Activated B cell treated with CpG ODN at 0.5 μM for 24 hours (primary cell): ENCODE measurements around the gene PAQR6. TPM values are rescaled to one million over a fixed set of nuclear protein-coding genes. Genes with fewer than 3 reads are reported as not detected.

ENCODE experiments used
- ATAC-seq: fragments of 200-7000 bp; cut with Tn5 transposase; one replicate; pipeline ENCODE4 v1.10.0; 2021; ENCODE audit warnings: low read depth, mild to moderate bottlenecking, moderate library complexity
- CTCF ChIA-PET: fragments of 350-600 bp; sonication (Branson Sonifier 250); formaldehyde crosslinking; loops from one replicate; lab custom pipeline; 2021; ENCODE audit warnings: antibody characterized with exemption; lab: Charles Lee
- POLR2A ChIA-PET: fragments of 350-600 bp; sonication (Branson Sonifier 250); formaldehyde crosslinking; loops from one replicate; lab custom pipeline; 2021; ENCODE audit warnings: antibody characterized with exemption; lab: Charles Lee
- DNase-seq: peaks from one replicate; pipeline ENCODE4 v3.0.0; 2022
- H3K27ac Mint-ChIP-seq: one replicate; pipeline ENCODE4 v1.8.0; 2020; ENCODE audit warnings: mixed read lengths
- H3K27me3 Mint-ChIP-seq: one replicate; pipeline ENCODE4 v1.8.0; 2021; ENCODE audit warnings: mixed read lengths
- H3K36me3 Mint-ChIP-seq: one replicate; pipeline ENCODE4 v1.8.0; 2021; ENCODE audit warnings: low read depth, mixed read lengths
- H3K4me1 Mint-ChIP-seq: one replicate; pipeline ENCODE4 v1.8.0; 2021; ENCODE audit warnings: mixed read lengths
- H3K4me3 Mint-ChIP-seq: one replicate; pipeline ENCODE4 v1.8.0; 2020; ENCODE audit warnings: mild to moderate bottlenecking, mixed read lengths
- H3K9me3 Mint-ChIP-seq: one replicate; pipeline ENCODE4 v1.8.0; 2020; ENCODE audit warnings: mixed read lengths
- intact Hi-C: fragments of 100-400 bp; cut with micrococcal nuclease; formaldehyde crosslinking; loops from one replicate; pipeline ENCODE4 v1.15.1; 2024
- total RNA-seq: library from RNA; stranded (reverse); gene quantifications from 2 replicates; pipeline ENCODE4 v1.2.3, GENCODE V29; 2022
- TF ChIP-seq, protein P1 (sequence below): fragments of 200-600 bp; IDR thresholded peaks from one replicate; pipeline ENCODE4 v1.8.0; 2022; ENCODE audit warnings: antibody characterized with exemption, mild to moderate bottlenecking

Gene PAQR6
- total RNA-seq, 1 donor from 2014 or later, result 1.6 TPM

DNA sequence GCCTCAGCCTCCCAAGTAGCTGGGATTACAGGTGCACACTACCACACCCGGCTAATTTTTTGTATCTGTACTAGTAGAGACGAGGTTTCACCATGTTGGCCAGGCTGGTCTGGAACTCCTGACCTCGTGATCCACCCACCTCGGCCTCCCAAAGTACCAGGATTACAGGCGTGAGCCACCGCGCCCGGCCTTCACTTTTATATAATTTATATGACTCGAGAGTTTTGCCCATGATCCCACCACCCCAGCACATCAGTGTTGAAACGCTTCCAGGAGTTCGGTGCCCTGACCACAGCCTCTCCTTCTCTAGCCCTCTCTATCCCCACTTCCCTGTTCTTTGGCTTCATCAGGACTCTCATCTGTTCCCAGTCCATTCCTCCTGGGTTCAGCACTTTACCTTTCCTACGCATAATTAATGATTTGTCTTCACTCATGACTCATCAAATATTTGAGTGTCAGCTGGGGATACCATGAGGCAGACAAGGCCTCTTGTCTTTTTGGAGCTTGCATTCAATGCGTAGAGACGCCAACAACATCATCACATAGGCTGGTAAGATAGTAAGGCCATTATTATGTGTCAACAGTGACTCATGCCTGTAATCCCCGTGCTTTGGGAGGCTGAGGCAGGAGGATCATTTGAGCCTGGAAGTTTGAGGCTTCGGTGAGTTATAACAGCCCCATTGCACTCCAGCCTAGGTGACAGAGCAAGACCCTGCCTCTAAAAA, 33.7 kb downstream of the PAQR6 start:
- Mint-ChIP-seq H3K27me3 (no peaks in the 10 kb centered on the region), H3K9me3 (no peaks in the 10 kb centered on the region), H3K4me3 (peak overlapping the region; percentile 73), H3K4me1 (peaks cover 33% of the 10 kb centered on the region), H3K36me3 (peaks cover 47% of the 10 kb centered on the region), H3K27ac (peak overlapping the region; percentile 56)
- ATAC-seq (no peak), DNase-seq (no peak)
- TF ChIP-seq, protein P1, sequence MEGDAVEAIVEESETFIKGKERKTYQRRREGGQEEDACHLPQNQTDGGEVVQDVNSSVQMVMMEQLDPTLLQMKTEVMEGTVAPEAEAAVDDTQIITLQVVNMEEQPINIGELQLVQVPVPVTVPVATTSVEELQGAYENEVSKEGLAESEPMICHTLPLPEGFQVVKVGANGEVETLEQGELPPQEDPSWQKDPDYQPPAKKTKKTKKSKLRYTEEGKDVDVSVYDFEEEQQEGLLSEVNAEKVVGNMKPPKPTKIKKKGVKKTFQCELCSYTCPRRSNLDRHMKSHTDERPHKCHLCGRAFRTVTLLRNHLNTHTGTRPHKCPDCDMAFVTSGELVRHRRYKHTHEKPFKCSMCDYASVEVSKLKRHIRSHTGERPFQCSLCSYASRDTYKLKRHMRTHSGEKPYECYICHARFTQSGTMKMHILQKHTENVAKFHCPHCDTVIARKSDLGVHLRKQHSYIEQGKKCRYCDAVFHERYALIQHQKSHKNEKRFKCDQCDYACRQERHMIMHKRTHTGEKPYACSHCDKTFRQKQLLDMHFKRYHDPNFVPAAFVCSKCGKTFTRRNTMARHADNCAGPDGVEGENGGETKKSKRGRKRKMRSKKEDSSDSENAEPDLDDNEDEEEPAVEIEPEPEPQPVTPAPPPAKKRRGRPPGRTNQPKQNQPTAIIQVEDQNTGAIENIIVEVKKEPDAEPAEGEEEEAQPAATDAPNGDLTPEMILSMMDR, result no peak
- intact Hi-C loops, result loop anchor here (5.0 kb wide), 2 partner anchors 68 to 117 kb away; partner anchors contain the start of genes SMG5 and TMEM79
- ChIA-PET POLR2A (interaction anchor here (0.7 to 2.6 kb wide), 5 partner anchors 11 to 1885 kb away, joined by 3 to 71 read pairs (median 8); no protein-coding TSS in a partner anchor), CTCF (interaction anchor here (3.1 kb wide), 1 partner anchor 11 kb away, joined by 26 read pairs; no protein-coding TSS in a partner anchor)

DNA sequence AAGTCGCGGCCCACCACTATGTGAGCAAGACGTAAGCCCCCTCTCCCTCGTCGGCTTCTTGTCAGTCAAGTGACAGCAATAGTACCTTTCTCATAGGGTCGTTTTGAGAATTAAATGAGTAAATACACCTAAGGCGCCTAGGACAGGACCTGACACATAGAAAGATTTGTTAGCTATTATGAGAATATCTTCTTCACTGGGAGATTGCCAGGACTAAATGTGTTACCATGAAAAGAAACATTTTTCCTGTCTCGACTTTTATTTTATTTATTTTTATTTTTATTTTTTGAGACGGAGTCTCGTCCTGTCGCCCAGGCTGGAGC, 34.3 kb downstream of the PAQR6 start:
- DNase-seq (no peak), ATAC-seq (no peak)
- ChIA-PET CTCF (interaction anchor here (3.1 kb wide), 1 partner anchor 12 kb away, joined by 26 read pairs; no protein-coding TSS in a partner anchor), POLR2A (interaction anchor here (0.6 to 2.6 kb wide), 21 partner anchors 10 to 574 kb away, joined by 3 to 71 read pairs (median 5); partner anchors contain the start of genes ARHGEF2, MEX3A, MRPL24 and NAXE)
- Mint-ChIP-seq H3K4me3 (peak overlapping the region; percentile 96), H3K4me1 (peaks cover 32% of the 10 kb centered on the region), H3K27ac (peak overlapping the region; percentile 98), H3K36me3 (peaks cover 50% of the 10 kb centered on the region), H3K9me3 (no peaks in the 10 kb centered on the region), H3K27me3 (no peaks in the 10 kb centered on the region)
- intact Hi-C loops, result loop anchor here (1.0 to 5.0 kb wide), 4 partner anchors 19 to 116 kb away; partner anchors contain the start of genes SLC25A44, SMG5 and TMEM79
- TF ChIP-seq, protein P1, result no peak

DNA sequence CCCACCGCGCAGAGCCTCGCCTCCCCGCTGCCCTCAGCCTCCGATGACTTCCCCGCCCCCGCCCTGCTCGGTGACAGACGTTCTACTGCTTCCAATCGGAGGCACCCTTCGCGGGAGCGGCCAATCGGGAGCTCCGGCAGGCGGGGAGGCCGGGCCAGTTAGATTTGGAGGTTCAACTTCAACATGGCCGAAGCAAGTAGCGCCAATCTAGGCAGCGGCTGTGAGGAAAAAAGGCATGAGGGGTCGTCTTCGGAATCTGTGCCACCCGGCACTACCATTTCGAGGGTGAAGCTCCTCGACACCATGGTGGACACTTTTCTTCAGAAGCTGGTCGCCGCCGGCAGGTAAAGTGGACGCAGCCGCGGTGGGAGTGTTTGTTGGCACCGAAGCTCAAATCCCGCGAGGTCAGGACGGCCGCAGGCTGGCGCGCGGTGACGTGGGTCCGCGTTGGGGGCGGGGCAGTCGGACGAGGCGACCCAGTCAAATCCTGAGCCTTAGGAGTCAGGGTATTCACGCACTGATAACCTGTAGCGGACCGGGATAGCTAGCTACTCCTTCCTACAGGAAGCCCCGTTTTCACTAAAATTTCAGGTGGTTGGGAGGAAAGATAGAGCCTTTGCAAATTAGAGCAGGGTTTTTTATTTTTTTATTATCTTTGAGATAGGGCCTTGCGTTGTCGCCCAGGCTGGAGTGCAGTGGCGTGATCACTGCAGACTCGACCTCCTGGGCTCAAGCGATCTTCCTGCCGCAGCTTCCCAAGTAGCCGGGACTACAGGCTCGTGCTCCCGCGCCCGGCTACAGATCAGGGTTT, 34.8 kb downstream of the PAQR6 start, which contains the start of gene PMF1:
Gene PMF1 (plus strand): TSS at position 175 of the 811 bp plus-strand sequence. CDS start 9 bp downstream, at position 184.
- TF ChIP-seq, protein P1, result no peak
- peak within 1 kb of the TSS; percentile 96 for H3K4me3 Mint-ChIP-seq
- ChIA-PET CTCF (interaction anchor here (0.7 to 3.1 kb wide), 6 partner anchors 11 to 67 kb away, joined by 3 to 26 read pairs (median 4); no protein-coding TSS in a partner anchor), POLR2A (interaction anchor here (0.5 to 2.6 kb wide), 34 partner anchors 10 to 573 kb away, joined by 3 to 71 read pairs (median 4); partner anchors contain the start of genes ARHGEF2, KHDC4, MEX3A and MRPL24)
- intact Hi-C loops, result loop anchor here (1.0 to 5.0 kb wide), 4 partner anchors 19 to 116 kb away; partner anchors contain the start of genes SLC25A44, SMG5 and TMEM79
- peaks cover 51% of the 10 kb centered on the region for H3K36me3 Mint-ChIP-seq
- H3K27me3 Mint-ChIP-seq, result no peaks in the 10 kb centered on the region
- H3K4me1 Mint-ChIP-seq, result peaks cover 28% of the 10 kb centered on the region
- peak within 1 kb of the TSS; percentile 98 for H3K27ac Mint-ChIP-seq
- ATAC-seq (peak; percentile 97), DNase-seq (peak; percentile 92)
- H3K9me3 Mint-ChIP-seq, result no peaks in the 10 kb centered on the region

- H3K9me3 Mint-ChIP-seq, result no peaks in the 10 kb centered on the region
- intact Hi-C loops, result loop anchor here (5.0 kb wide), 2 partner anchors 70 to 115 kb away; partner anchors contain the start of genes SMG5 and TMEM79
- ChIA-PET CTCF (interaction anchor here (1.0 to 3.1 kb wide), 4 partner anchors 12 to 66 kb away, joined by 3 to 26 read pairs (median 4); no protein-coding TSS in a partner anchor), POLR2A (interaction anchor here (0.6 to 2.6 kb wide), 20 partner anchors 9 to 353 kb away, joined by 3 to 71 read pairs (median 5); partner anchors contain the start of genes SEMA4A, SLC25A44, SMG5 and SYT11)
- DNase-seq (no peak), ATAC-seq (no peak)
- peaks cover 24% of the 10 kb centered on the region for H3K4me1 Mint-ChIP-seq
- TF ChIP-seq, protein P1, result no peak
- peak overlapping the region; percentile 96 for H3K4me3 Mint-ChIP-seq
- H3K36me3 Mint-ChIP-seq, result peaks cover 53% of the 10 kb centered on the region
- peak overlapping the region; percentile 98 for H3K27ac Mint-ChIP-seq
- no peaks in the 10 kb centered on the region for H3K27me3 Mint-ChIP-seq
Measured at GRCh38 chr1:156212130-156212529, 35.7 kb downstream of the PAQR6 start.
